MM.1S (cell line): ENCODE results near the gene GLP1R.

ENCODE experiments used
- DNase-seq: peaks from one replicate; pipeline ENCODE4 v3.0.0-alpha.2; 2015
- H2AFZ ChIP-seq: fragments of 300-600 bp; sonication (generic); 2 replicates; pipeline ENCODE4 v1.6.0; 2016; ENCODE audit warnings: antibody characterized with exemption, low read length
- H3F3A ChIP-seq: fragments of 300-600 bp; sonication (generic); 2 replicates; pipeline ENCODE4 v1.6.1; 2016; ENCODE audit warnings: mild to moderate bottlenecking, antibody characterized with exemption, low read length, moderate library complexity, mixed read lengths; ENCODE audit not compliant: insufficient read depth
- H3K27ac ChIP-seq: fragments of 300-600 bp; sonication (generic); 2 replicates; pipeline ENCODE4 v1.5.1; 2016; ENCODE audit warnings: mild to moderate bottlenecking, low read length
- H3K27me3 ChIP-seq: fragments of 300-600 bp; sonication (generic); replicated peaks from 2 replicates; pipeline ENCODE4 v1.6.0; 2016; ENCODE audit warnings: low read length; ENCODE audit not compliant: insufficient read depth
- H3K36me3 ChIP-seq: fragments of 300-600 bp; sonication (generic); replicated peaks from 2 replicates; pipeline ENCODE4 v1.6.1; 2016; ENCODE audit warnings: mild to moderate bottlenecking, low read length, mixed read lengths; ENCODE audit not compliant: insufficient read depth
- H3K4me1 ChIP-seq: fragments of 300-600 bp; sonication (generic); 2 replicates; pipeline ENCODE4 v1.6.1; 2016; ENCODE audit warnings: low read length, mixed read lengths
- H3K4me2 ChIP-seq: fragments of 300-600 bp; sonication (generic); 2 replicates; pipeline ENCODE4 v1.6.0; 2016; ENCODE audit warnings: low read depth, low read length
- H3K4me3 ChIP-seq: fragments of 300-600 bp; sonication (generic); 2 replicates; pipeline ENCODE4 v1.5.1; 2016; ENCODE audit warnings: low read length, mixed read lengths
- H3K79me2 ChIP-seq: fragments of 300-600 bp; sonication (generic); 2 replicates; pipeline ENCODE4 v1.6.1; 2016; ENCODE audit warnings: mixed run types, low read length, mixed read lengths
- H3K9ac ChIP-seq: fragments of 300-600 bp; sonication (generic); 2 replicates; pipeline ENCODE4 v1.6.1; 2016; ENCODE audit warnings: low read length, mixed read lengths
- H3K9me2 ChIP-seq: fragments of 300-600 bp; sonication (generic); replicated peaks from 2 replicates; pipeline ENCODE4 v1.6.1; 2016; ENCODE audit warnings: mild to moderate bottlenecking, low read length, mixed read lengths; ENCODE audit not compliant: insufficient read depth
- H3K9me3 ChIP-seq: fragments of 300-600 bp; sonication (generic); replicated peaks from 2 replicates; pipeline ENCODE4 v1.6.1; 2016; ENCODE audit warnings: mild to moderate bottlenecking, low read length, mixed read lengths; ENCODE audit not compliant: insufficient read depth
- H4K20me1 ChIP-seq: fragments of 300-600 bp; sonication (generic); 2 replicates; pipeline ENCODE4 v1.6.1; 2016; ENCODE audit warnings: mild to moderate bottlenecking, low read length, moderate library complexity, mixed read lengths; ENCODE audit not compliant: insufficient read depth
- EZH2 ChIP-seq: fragments of 300-600 bp; sonication (generic); optimal IDR thresholded peaks from 2 replicates; pipeline ENCODE3; 2017; ENCODE audit warnings: low read depth, mild to moderate bottlenecking, antibody characterized with exemption, low read length, mixed read lengths
- EZH2phosphoT487 ChIP-seq: fragments of 300-600 bp; sonication (generic); IDR thresholded peaks from 2 replicates; pipeline ENCODE4 v1.6.1; 2018; ENCODE audit warnings: antibody characterized with exemption, low read length
- TF ChIP-seq, protein P1 (sequence below): fragments of 300-600 bp; sonication (generic); IDR thresholded peaks from 2 replicates; pipeline ENCODE4 v1.5.1; 2016; ENCODE audit warnings: antibody characterized with exemption, low read length, mixed read lengths

Gene GLP1R

DNA sequence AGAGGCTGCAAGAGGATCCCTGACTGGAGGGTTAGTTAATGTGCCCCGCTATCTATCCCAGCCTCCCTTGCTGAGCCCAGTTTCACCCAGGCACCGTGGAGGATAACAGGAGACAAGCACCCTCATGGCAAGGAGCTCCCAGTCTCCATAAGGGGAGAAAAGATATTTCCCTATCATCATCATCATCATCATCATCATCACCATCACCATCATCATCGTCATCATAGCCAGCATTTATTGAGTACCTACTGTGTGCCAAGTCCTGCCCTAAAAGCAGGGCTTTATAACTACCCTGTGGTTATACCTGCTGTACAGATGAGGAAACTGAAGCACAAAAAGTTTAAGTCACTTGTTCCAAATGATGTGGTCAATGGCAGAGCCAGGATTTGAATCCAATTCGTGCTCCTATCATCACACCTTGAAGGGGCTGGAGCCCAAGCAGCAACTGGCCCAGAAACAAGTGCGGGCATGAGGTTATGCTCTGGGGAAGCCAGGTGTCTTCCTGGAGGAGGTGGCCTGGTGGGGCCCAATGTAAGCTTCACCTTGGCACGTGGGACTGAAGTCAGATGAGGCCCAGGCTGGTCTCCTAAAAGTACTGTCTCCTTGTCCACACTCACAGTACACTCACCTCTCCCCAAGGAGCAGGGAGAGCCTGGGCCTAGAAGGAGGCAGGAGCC lies 10.0 kb downstream of the GLP1R start:
- Histone ChIP-seq H3K4me1 (no peaks in the 10 kb centered on the region), H3K4me3 (no peak overlapping the region), H3K27me3 (no peaks in the 10 kb centered on the region), H3K9ac (no peak overlapping the region), H4K20me1 (no peaks in the 10 kb centered on the region), H3K27ac (no peak overlapping the region), H3F3A (no peaks in the 10 kb centered on the region), H3K36me3 (no peaks in the 10 kb centered on the region), H3K79me2 (no peaks in the 10 kb centered on the region), H2AFZ (no peak overlapping the region), H3K9me3 (no peaks in the 10 kb centered on the region), H3K9me2 (no peaks in the 10 kb centered on the region), H3K4me2 (no peak overlapping the region)
- no peak for DNase-seq
- TF ChIP-seq EZH2phosphoT487 (no peak), EZH2 (no peak)
- TF ChIP-seq, protein P1, sequence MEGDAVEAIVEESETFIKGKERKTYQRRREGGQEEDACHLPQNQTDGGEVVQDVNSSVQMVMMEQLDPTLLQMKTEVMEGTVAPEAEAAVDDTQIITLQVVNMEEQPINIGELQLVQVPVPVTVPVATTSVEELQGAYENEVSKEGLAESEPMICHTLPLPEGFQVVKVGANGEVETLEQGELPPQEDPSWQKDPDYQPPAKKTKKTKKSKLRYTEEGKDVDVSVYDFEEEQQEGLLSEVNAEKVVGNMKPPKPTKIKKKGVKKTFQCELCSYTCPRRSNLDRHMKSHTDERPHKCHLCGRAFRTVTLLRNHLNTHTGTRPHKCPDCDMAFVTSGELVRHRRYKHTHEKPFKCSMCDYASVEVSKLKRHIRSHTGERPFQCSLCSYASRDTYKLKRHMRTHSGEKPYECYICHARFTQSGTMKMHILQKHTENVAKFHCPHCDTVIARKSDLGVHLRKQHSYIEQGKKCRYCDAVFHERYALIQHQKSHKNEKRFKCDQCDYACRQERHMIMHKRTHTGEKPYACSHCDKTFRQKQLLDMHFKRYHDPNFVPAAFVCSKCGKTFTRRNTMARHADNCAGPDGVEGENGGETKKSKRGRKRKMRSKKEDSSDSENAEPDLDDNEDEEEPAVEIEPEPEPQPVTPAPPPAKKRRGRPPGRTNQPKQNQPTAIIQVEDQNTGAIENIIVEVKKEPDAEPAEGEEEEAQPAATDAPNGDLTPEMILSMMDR: no peak

- no peak overlapping the region for H3K4me3 ChIP-seq
- TF ChIP-seq EZH2: no peak
- TF ChIP-seq EZH2phosphoT487: no peak
- TF ChIP-seq, protein P1: no peak
- H3K4me1 ChIP-seq: no peaks in the 10 kb centered on the region
- no peak for DNase-seq
- H4K20me1 ChIP-seq: no peaks in the 10 kb centered on the region
- no peaks in the 10 kb centered on the region for H3K27me3 ChIP-seq
- no peak overlapping the region for H2AFZ ChIP-seq
- H3K9me3 ChIP-seq: no peaks in the 10 kb centered on the region
- no peaks in the 10 kb centered on the region for H3F3A ChIP-seq
- H3K27ac ChIP-seq: no peak overlapping the region
- H3K4me2 ChIP-seq: no peak overlapping the region
- no peaks in the 10 kb centered on the region for H3K36me3 ChIP-seq
- H3K79me2 ChIP-seq: no peaks in the 10 kb centered on the region
- no peak overlapping the region for H3K9ac ChIP-seq
- H3K9me2 ChIP-seq: no peaks in the 10 kb centered on the region
These were observed 11.1 kb downstream of the GLP1R start for GRCh38 chr6:39059496-39060310.

- H4K20me1 ChIP-seq: no peaks in the 10 kb centered on the region
- no peaks in the 10 kb centered on the region for H3K79me2 ChIP-seq
- no peaks in the 10 kb centered on the region for H3K9me3 ChIP-seq
- DNase-seq: no peak
- H3K4me3 ChIP-seq: no peak overlapping the region
- H3K4me2 ChIP-seq: no peak overlapping the region
- no peaks in the 10 kb centered on the region for H3K36me3 ChIP-seq
- no peak overlapping the region for H2AFZ ChIP-seq
- no peaks in the 10 kb centered on the region for H3K4me1 ChIP-seq
- H3K9ac ChIP-seq: no peak overlapping the region
- no peaks in the 10 kb centered on the region for H3K27me3 ChIP-seq
- TF ChIP-seq EZH2 (no peak), EZH2phosphoT487 (no peak)
- TF ChIP-seq, protein P1: no peak
- H3K27ac ChIP-seq: no peak overlapping the region
- H3F3A ChIP-seq: no peaks in the 10 kb centered on the region
- H3K9me2 ChIP-seq: no peaks in the 10 kb centered on the region
These were observed 12.0 kb downstream of the GLP1R start for GRCh38 chr6:39060467-39061160.
